Left colon (tissue), 2 donors: ENCODE results near the gene C1orf232. TPM values are rescaled to one million over a fixed set of nuclear protein-coding genes. Genes with fewer than 3 reads are reported as not detected.

Experiments
- ATAC-seq: fragments of 200-7000 bp; cut with Tn5 transposase; one replicate; pipeline ENCODE4 v1.9.1; 2020; ENCODE audit warnings: mild to moderate bottlenecking, moderate library complexity
- DNase-seq, 2 donors: peaks; one replicate each; pipeline ENCODE4 v3.0.0-alpha.2; 2020
- intact Hi-C, 2 donors: fragments of 100-400 bp; cut with DNase I in 1 of 2; cut with micrococcal nuclease in 1 of 2; formaldehyde crosslinking; loops; one replicate each; pipeline versions ENCODE4 v1.11.2 to v1.14.0; 2022; cut with DNase I, micrococcal nuclease
- long read RNA-seq: library from polyadenylated mRNA; unstranded; transcript quantifications from one replicate; pipeline ENCODE4 v2.0.0, GENCODE V29; 2021
- total RNA-seq, 2 donors: library from RNA; stranded (reverse); fragmentation: NEBNext Ultra II Directional; extraction: Animal tissue kit (Norgen Biotek cat#: 25700); gene quantifications; one replicate each; pipeline ENCODE4 v1.2.1, GENCODE V29; 2021
- donor health status: DM: no; HTN: no; CAD: no.
- donor health status: DM: yes; HTN: yes; CAD: no.

C1orf232 gene
- not detected for total RNA-seq
- long read RNA-seq: 0 reads

DNA sequence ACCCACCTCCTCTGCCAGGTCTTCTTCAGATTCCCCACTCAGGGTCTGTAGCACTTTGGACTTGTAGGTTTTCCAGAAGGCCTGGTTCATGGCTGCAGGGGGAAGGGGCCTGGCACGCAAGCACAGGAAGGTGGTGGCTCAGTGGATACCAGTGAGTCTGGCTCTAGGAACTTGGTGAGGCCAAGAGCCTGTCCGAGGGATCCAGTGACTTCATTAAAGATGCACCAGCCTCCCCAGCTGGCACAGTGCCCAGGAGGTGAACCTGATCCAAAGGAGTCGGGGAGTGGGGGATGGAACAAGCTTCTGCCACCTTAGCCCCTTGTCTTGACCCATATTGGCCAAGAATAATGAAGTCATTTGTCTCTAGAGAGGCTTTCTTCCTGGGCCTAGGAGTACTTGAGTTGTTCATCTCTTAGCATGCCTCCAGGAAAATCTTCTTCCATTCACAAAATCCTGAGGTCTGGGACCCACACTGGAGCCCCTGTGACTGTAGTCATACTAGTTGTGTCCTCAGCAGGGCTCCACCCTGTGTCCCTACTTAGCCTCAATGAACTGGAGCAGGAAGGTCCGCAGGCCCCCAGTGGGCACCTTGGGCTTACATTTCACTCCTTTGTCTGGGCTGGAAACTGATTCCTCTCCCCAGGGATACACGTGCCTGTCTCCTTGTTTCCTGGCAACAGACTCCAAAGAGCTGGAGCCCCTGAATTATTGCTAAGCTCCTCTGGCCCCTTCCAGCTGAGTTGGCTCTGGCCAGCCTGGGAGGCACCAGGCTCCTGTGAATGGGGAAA is at the start of gene C1orf232:
Gene C1orf232 (minus strand): TSS at position 554 of the 788 bp plus-strand sequence. CDS start 464 bp downstream, at position 90.
- no peak for ATAC-seq
- no peak for DNase-seq
- intact Hi-C loops: no loop called here

DNA sequence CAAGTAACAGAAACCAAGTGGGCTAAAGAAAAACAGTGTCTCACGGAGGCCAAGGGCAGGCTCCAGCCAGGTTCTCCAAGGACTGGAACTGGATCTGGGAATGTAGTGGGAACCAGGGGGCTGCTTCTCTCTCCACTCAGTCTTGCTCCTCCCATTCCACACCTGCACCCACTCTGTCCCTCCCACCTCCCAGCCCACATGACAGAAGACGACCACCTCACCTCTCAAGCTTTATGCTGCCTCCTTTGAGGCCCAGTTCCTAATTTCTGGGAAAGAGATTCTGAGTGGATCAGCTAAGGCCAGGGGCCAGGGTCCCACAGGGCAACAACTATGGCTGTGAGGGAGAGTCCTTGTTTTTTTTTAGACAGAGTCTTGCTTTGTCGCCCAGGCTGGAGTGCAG is 46.5 kb upstream of the C1orf232 start:
- intact Hi-C loops: no loop called here
- DNase-seq (no peak), ATAC-seq (no peak)

DNA sequence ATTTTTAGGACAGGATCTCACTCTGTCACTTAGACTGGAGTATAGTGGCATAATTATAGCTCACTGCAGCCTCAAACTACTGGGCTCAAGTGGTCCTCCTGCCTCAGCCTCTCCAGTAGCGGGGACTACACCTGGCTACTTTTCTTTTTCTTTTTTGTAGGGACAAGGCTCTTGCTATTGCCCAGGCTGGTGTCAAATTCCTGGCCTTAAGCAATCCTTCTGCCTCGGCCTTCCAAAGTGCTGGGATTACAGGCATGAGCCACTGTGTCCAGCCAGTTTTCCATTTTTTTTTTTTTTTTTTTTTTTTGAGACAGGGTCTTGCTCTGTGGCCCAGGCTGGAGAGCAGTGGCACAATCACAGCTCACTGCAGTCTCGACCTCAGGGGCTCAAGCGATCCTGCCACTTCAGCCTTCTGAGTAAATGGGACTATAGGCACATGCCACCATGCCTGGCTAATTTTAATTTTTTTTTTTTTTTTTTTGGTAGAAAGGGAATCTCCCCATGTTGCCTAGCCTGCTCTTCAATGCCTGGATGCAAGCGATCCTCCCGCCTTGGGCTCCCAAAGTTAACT is 44.7 kb upstream of the C1orf232 start:
- ATAC-seq: no peak

DNA sequence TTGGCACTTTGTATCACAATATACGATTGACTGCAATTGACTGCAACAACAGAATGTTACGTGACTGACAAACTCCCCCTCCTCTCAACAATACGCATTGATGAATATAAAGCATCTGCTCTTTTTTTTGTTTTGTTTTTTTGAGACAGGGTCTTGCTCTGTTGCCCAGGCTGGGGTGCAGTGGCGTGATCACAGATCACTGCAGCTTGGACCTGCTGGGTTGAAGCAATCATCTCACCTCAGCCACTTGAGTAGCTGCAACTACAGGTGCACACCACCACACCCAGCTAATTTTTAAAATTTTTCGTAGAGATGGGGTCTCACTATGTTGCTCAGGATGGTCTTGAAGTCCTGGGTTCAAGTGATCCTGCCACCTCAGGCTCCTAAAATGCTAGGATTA is 44.0 kb upstream of the C1orf232 start:
- intact Hi-C loops: no loop called here
- ATAC-seq: no peak

More for the DNA sequence above, 44.7 kb upstream of the C1orf232 start:
- no peak for DNase-seq
- intact Hi-C loops: no loop called here

DNA sequence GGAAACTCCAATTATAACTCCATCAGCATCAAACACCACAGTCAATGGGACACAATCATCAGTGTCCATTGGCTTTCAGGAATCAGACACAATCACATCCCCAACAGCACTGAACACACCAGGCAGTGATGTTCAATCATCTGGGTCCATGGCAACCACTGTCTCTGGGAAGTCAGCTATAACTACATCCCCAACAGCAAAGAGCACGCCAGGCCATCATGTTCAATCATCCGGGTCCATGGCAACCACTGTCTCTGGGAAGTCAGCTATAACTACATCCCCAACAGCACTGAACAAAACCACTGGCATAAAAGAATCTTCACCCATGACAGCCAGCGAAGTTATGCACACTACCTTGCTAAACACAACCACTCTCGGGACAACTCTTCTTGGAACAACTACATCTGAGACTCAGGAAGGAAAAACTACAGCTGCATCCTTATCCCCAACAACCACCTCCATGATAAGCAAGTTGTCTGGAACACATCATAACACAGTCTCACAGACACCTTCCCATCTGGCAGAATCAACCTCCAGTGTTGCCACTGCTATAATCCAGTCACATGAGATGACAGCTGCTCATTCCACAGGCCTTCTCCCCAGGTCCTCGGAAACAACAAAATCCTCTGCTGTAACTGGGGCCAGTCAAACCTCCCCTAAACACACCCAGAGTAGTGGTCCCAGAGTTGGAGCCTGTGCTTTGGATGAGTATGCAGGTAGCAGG is 41.5 kb upstream of the C1orf232 start:
- ATAC-seq (no peak), DNase-seq (no peak)
- intact Hi-C loops: no loop called here

More for the DNA sequence above, 44.0 kb upstream of the C1orf232 start:
- no peak for DNase-seq

DNA sequence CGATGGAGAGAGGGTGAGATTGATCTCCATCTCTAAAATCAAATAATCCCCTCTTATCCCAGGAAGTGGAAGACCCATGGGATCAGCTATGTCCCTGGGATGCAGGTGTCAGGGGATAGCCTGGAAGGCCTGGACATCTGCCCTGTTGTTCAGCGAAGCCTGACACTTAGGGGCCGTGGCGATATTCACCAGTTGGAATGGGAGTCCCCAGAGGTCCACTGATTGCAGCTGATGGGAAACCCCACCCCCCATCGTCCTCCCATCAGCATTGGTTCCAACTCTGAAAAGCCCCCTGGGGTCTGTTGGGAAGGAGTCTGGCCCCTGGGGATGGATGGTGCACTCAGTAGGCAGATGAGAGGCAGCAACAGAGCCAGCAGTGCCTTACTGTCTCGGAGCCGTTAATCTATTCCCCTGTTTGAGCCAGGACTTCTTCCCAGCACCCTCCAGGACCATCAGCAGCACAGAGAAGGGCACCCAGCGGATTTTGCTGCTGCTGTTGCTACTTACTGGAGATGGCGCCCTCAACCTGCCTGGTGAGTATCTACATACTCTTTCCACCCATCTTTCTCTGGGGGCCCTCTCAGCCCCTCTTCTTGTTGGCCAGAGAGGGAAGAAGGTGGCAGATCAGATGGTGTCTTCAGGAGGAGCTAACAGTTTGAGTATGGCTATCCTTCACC is 35.0 kb upstream of the C1orf232 start:
- ATAC-seq (no peak), DNase-seq (no peak)
- intact Hi-C loops: no loop called here

DNA sequence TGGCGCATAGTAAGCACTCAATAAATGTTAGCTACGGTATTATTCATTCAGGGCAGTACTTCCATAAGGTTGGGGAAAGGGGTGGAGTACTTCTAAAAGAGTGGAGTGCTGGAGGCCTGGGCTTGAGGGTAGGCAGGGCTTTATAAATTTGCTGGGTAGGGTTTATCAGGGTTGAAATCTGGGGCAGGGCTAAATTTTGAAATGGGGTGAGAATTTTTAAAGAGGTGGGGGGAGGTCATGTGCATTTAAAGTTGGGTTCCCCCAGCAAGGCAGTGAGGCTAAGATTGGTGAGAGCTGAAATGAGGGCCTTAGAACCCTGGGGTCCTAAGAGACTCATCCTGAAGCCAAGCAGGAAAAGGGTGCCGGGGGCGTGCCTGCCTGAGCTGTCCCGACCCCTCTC is 31.6 kb upstream of the C1orf232 start:
- intact Hi-C loops: no loop called here
- ATAC-seq (no peak), DNase-seq (no peak)

DNA sequence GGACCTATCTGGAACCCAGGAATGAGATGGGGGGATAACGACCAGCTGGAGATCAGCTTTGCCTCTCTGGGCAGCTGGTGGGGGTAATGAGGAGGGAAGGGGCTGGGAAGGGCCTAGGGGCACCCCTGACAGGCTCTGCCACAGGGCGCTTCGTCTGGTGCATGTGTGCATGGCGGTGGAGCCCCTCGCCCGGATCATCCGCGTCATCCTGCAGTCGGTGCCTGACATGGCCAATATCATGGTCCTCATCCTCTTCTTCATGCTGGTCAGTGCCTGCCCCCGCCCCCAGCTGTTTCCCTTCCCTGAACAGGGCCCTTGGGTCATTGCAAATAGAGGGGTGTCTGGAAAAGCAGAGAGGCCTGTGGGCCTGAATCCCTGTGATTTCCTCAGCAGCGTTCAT is 29.1 kb upstream of the C1orf232 start:
- DNase-seq (no peak), ATAC-seq (no peak)
- intact Hi-C loops: no loop called here

DNA sequence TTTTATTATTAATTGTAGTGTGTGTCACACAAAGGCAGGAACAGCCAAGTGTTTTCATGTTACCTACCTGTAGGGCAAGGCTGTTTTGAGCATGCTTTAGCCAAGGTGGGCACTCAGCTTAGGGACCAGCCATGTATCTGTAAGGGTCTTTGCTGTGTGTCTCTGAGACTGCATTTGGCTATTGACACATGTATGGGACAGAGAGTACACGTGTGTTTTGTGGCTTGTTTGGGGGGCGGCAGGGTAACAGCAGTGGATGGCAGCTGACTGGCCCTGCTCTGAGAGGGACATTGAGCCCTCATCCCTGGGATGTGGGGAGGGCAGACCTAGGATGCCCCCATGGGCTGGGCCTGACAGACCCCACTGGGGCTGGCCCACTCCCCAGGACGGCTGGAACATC is 28.5 kb upstream of the C1orf232 start:
- ATAC-seq (no peak), DNase-seq (no peak)
- intact Hi-C loops: no loop called here

DNA sequence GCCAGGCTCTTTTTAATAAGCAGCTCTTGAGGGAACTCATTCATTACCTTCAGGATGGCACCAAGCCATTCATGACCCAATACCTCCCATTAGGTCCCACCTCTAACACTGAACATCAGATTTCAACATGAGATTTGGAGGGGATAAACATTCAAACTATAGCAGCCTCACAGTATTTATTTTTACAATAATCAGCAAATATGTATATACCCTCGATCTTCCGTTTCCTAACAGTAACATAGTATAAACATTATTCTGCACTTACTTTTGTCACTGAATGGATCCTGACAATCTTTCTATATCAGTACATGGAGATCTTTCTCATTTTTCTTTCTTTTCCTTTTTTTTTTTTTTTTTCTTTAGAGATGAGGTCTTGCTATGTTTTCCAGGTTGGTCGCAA is 27.0 kb upstream of the C1orf232 start:
- intact Hi-C loops: no loop called here
- DNase-seq (no peak), ATAC-seq (no peak)

DNA sequence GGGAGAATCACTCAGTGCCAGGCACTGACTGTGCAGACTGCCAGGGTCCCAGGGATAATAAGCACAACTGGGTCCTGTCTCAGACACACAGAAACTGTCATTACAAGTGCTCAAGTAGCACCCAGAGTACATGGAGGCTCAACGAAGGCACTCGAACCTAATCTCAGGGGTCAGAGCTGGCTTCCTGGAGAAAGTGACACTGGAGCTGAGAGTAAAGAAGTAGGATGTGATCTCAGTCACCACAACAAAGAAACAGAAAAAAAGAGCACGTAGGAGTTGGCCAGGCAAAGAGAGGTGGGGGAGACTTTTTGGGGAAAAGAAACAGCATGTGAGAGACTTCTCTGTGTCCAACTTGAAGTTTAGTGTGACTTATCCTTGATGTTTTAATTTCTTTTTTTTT is 23.0 kb upstream of the C1orf232 start:
- DNase-seq: no peak
- ATAC-seq: no peak

DNA sequence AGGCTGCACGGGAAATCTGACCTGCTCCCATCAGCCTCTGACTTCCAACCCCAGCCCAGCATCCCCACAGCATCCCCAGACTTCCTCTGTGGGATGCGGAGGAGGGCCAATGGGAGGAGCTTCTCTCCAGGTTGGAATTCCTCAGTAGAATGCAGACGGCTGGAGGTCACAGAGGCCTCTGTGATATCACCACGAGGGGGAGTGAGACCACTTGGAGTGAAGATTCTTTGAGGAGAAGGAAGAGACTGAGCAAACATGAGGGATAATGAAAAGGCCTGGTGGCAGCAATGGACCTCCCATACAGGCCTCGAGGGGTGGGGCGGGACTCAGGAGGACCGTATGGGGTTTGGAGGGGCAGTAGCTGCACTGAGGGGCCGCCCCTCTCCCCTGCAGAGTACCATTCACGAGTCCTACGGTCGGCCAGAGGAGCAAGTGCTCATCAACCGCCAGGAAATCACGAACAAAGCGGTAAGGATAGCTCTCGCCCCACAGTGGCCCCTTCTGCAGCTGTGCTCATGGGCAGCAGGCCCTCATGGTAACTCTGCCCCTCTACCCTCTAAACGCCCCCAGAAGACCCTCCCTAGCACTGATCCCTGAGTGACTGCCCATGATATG is 21.7 kb upstream of the C1orf232 start, which contains the start of gene CATSPER4:
Gene CATSPER4 (plus strand): TSS at position 230 of the 615 bp plus-strand sequence. CDS start 26 bp downstream, at position 256.
- DNase-seq (no peak), ATAC-seq (peak; percentile 62)
- intact Hi-C loops: no loop called here

More for the DNA sequence above, 23.0 kb upstream of the C1orf232 start:
- intact Hi-C loops: no loop called here

DNA sequence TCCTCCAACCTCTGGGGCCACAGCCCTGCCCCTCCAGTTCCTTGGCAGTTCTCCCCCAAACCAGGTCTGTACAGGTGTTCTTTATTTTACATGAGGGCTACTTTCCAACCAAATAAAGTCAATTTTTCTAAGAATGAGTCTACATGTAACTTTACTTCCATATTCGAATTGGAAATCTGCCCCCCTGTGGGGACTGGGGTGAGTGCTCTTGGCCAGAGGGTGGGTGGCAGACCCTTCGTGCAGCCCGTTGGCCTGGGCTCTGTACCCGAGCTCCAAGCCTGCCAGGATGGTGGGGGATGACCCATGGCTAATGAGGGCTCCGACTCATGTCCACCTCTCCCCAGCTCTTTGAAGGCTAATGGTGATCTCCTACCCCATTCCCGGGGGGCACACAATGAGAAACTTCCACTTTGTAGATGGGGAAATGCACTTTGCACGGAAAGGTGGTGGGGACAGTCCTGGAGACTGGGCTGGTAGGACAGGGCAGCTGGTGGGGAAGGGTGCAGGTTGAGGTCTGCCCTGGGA is 21.1 kb upstream of the C1orf232 start:
- peak; percentile 7 for ATAC-seq
- intact Hi-C loops: no loop called here
- DNase-seq: no peak

DNA sequence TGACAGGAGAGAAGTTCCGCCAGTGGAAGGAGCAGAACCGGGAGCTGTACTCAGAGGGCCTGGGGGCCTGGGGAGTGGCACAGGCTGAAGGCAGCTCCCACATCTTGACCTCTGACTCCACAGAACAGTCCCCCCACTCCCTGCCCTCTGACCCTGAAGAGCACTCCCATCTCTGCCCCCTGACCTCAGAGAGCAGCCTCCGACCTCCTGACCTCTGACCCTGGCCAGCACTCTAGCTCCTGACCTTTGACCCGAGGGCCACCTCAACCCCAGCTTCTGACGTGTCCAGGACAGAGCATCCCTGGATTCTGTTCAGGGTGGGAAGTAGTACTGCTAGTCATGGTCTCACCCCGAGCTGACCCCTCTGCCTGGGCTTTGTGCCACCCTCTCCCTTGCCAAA is 20.6 kb upstream of the C1orf232 start:
- no peak for DNase-seq
- intact Hi-C loops: no loop called here
- ATAC-seq: no peak

DNA sequence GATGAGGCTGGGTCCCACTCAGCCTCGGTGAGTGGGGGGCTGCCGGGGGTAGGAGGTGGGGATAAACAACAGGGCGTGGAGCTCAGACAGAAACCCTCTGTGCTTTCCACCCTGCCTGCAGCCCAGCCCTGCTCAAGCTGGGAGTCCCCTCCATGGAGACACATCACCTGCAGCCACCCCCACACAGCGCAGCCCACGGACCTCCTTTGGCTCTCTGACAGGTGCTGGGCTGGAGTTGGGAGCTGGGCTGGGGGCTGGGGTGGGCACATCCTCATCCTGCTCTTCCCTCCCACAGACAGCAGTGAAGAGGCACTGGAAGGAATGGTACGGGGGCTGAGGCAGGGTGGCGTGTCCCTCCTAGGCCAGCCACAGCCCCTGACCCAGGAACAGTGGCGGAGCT is 19.7 kb upstream of the C1orf232 start:
- ATAC-seq: no peak

DNA sequence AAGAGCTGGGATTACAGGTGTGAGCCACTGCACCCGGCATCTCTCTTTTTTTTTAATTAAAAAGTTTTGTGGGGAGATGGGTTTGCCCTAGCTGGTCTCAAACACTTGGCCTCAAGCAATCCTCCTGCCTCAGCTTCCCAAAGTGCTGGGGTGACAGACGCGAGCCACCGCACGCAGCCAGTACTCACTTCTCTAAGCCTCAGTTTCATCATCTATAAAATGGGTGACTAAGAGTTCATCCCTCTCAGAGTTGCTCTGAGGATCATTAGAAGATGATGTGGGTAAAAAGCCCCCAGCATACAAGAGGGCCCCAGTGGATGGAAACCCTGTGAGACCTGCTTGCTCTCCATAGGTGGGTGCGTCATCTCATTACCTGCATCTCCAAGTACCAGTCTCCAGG is 19.1 kb upstream of the C1orf232 start:
- intact Hi-C loops: no loop called here
- ATAC-seq (no peak), DNase-seq (no peak)

More for the DNA sequence above, 19.7 kb upstream of the C1orf232 start:
- DNase-seq: no peak
- intact Hi-C loops: no loop called here

DNA sequence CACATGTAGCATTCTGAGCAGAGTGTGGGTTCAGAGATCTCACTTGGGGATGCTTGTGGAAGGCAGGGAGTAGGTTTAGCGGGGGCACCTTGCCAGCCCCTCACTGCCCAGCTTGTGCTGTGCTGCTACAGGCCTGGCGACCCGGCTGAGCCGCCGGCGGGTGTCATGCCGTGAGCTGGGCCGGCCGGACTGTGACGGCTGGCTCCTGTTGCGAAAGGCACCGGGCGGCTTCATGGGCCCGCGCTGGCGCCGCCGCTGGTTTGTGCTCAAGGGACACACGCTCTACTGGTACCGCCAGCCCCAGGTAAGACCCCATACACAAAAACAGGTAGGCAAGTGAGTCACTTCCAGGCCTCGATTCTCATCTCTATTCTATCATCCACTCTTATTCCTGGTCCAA is 16.1 kb upstream of the C1orf232 start:
- ATAC-seq: no peak
- intact Hi-C loops: no loop called here
- no peak for DNase-seq

DNA sequence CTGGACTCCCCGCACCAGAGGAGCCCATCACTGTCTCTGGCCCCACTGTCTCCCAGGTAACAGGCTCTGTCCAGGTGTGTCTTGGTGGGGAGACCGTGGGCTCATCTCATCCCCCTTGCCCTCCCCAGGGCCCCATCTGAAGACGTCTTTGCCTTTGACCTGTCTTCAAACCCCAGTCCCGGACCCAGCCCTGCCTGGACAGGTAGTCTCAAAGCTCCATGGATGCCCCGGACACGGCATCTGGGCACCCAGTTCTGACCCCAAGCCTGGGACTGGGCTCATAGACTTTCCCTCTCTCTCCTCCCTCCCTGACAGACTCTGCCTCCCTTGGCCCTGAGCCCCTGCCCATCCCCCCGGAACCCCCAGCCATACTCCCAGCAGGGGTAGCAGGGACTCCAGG is 15.3 kb upstream of the C1orf232 start:
- intact Hi-C loops: no loop called here
- ATAC-seq: no peak
- DNase-seq: no peak

DNA sequence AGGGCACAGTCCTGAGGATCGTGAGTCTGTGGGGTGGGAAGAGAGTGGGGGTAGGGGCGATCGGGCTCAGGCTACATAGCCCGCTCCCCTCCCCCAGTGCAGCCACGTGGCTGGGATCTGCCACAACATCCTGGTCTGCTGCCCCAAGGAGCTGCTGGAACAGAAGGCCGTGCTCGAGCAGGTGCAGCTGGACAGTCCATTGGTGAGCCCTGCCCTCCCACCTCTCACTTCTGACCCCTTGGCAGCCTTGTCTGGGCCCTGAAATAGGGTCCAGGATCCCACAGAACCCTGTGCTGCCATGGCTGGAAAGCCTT is 13.6 kb upstream of the C1orf232 start:
- intact Hi-C loops: no loop called here
- DNase-seq: no peak
- ATAC-seq: no peak
